ENCODE results near the gene THAP4.

Gene THAP4

DNA sequence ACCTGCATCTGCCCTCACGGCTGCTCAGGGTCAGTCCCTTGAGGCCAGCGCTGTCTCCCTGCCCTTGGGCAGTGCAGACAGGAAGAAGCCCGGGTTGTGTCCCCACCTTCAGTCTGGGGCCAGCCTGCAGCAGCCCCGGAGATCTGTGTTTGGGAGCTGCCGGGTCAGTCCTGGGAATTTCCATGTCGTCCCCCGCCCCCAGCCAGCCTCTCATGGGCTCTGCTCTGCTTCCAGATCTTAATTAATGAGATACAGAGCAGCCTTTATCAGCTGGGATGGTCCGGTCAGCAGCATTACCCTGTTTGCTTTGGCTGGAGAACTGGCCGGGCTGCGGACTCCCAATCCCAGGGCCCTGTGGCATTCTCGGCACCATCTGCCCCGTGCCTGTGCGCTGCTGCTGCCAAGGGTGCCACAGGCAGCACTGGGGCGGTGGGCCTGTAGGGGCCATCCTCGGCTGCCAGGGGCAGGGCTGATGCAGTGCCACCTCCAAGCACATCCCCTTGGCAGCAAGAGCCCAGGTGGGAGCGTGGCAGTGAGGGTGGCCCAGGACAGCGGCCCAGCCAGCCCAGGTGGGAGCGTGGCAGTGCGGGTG, 76.0 kb downstream of the THAP4 start:
- TF ChIP-seq ZFX (IDR thresholded peaks at IDR 0.05) = no peak
- no peak for TF ChIP-seq CTCF (conservative IDR thresholded peaks at IDR 0.05)
- peak overlapping the region; percentile 95 for H3K27ac ChIP-seq

DNA sequence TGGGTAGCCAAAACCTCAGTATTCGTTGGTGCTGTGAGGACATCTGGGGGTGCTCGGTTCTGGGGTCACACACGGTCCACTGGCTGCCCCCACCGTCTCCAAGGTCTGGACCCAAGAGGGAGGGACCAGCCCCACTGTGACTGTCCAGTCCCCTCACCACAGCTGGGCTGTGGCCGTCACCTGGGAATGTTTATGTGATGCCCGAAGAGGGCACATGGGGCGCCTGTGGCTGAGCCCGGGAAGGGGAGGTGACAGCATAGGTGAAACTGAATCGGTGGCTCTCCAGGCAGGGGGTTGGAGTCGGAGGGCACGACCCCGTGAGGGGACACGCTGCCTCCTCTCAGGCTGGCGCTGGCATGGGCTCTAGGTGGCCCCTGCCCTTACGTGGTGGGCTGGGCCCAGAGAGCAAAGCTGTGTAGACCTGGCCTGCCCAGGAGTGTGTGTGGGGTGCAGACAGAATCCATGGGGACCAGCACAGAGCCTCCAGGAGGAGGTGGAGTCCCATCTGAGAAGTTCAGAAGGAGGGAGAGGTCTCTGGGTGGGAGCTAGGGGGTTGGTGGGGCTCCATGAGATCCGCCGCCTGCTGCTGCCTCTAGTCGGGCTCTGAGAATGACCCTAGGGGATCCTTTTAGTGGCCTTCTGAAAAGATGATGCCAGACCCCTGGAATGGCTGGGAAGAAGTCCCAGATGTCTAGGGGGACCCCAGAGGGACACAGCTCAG, 76.6 kb downstream of the THAP4 start:
- peak overlapping the region; percentile 95 for H3K27ac ChIP-seq
- TF ChIP-seq CTCF (conservative IDR thresholded peaks at IDR 0.05) (no peak), ZFX (IDR thresholded peaks at IDR 0.05) (no peak)

GRCh38 chr2:241559323-241560161, 77.4 kb downstream of the THAP4 start:
- H3K27ac ChIP-seq = peak overlapping the region; percentile 95
- TF ChIP-seq ZFX (IDR thresholded peaks at IDR 0.05) (peak; percentile 74; the same call in 1 of the 2 replicates), CTCF (conservative IDR thresholded peaks at IDR 0.05) (no peak)

- no peak for TF ChIP-seq CTCF (conservative IDR thresholded peaks at IDR 0.05)
- no peak for TF ChIP-seq ZFX (IDR thresholded peaks at IDR 0.05)
- peak within 1 kb of the TSS; percentile 95 for H3K27ac ChIP-seq
These were observed 78.2 kb downstream of the THAP4 start, which contains the start of gene BOK for GRCh38 chr2:241558532-241559322. Gene BOK (plus strand): TSS chr2:241558745. CDS start chr2:241559484, 739 bp downstream.

GRCh38 chr2:241556746-241557145, 80.2 kb downstream of the THAP4 start:
- no peak overlapping the region for H3K27ac ChIP-seq

DNA sequence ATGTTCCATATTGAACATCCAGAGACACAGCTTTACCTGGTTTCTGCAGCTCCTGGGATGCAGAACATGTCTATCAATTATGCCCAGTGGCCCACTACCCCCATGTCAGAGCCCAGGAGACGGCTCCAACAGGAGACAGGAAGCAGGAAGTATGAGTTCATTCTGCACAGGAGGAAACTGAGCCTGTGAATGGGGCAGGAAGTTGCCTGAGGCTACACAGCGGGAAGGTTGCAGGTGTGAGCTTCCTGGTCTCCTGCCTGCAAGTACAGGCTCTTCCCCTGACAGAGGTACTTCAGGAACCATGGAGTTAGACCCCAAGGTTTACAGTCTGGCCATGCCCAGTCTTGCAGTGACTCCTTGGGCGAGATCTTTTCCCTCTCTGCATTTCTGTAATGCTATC, 81.2 kb downstream of the THAP4 start:
- H3K27ac ChIP-seq = peak overlapping the region; percentile 57
- TF ChIP-seq ZFX (IDR thresholded peaks at IDR 0.05) = no peak
- no peak for TF ChIP-seq CTCF (conservative IDR thresholded peaks at IDR 0.05)

More at GRCh38 chr2:241556746-241557145, 80.2 kb downstream of the THAP4 start:
- no peak for TF ChIP-seq CTCF (conservative IDR thresholded peaks at IDR 0.05)
- no peak for TF ChIP-seq ZFX (IDR thresholded peaks at IDR 0.05)
